ENCODE results near the gene PADI2.

- no peak for TF ChIP-seq CTCF (conservative IDR thresholded peaks at IDR 0.05)
- TF ChIP-seq ZFX (IDR thresholded peaks at IDR 0.05), result no peak
These were observed 38.4 kb downstream of the PADI2 start for GRCh38 chr1:17080880-17081279.

Data from C4-2B (cell line).